ENCODE data around the gene CTNNBL1.
"Not testable (repeated sequence)": the region's sequence is repeated elsewhere in the genome, so short reads cannot be mapped to it uniquely, and the experiment has no call there.

Gene CTNNBL1

DNA sequence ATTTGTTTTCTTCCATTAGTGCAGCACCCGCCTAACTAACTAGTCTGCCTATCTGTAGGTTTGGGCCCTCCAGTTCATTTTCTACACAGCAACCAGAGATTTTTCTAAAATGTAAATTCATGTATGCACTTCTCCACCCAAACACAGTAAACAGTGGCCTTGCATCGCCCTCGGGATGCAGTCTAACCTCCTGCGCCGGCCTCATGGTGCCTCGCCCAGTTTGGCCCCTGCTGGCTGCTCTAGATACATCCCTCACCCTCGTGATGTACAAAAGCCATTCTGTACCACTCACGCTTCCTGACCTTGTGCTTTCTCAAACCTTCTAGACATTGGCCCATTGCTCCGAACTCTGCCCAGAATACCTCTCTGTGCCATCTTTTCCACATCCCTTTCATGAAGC, 155.3 kb downstream of the CTNNBL1 start:
- TF ChIP-seq, protein P1, sequence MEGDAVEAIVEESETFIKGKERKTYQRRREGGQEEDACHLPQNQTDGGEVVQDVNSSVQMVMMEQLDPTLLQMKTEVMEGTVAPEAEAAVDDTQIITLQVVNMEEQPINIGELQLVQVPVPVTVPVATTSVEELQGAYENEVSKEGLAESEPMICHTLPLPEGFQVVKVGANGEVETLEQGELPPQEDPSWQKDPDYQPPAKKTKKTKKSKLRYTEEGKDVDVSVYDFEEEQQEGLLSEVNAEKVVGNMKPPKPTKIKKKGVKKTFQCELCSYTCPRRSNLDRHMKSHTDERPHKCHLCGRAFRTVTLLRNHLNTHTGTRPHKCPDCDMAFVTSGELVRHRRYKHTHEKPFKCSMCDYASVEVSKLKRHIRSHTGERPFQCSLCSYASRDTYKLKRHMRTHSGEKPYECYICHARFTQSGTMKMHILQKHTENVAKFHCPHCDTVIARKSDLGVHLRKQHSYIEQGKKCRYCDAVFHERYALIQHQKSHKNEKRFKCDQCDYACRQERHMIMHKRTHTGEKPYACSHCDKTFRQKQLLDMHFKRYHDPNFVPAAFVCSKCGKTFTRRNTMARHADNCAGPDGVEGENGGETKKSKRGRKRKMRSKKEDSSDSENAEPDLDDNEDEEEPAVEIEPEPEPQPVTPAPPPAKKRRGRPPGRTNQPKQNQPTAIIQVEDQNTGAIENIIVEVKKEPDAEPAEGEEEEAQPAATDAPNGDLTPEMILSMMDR (conservative IDR thresholded peaks at IDR 0.05; ENCODE audit: low read depth, low read length) = no peak
- no peak overlapping the region for H3K4me3 ChIP-seq (ENCODE audit: low read depth, low read length)
- DNase-seq (ENCODE audit: low read depth) = no peak

GRCh38 chr20:37849566-37849965, 155.7 kb downstream of the CTNNBL1 start:
- DNase-seq (ENCODE audit: low read depth) = no peak
- H3K4me3 ChIP-seq (ENCODE audit: low read depth, low read length) = no peak overlapping the region
- TF ChIP-seq, protein P1 (conservative IDR thresholded peaks at IDR 0.05; ENCODE audit: low read depth, low read length) = no peak

- no peak for DNase-seq (ENCODE audit: low read depth)
- TF ChIP-seq, protein P1 (conservative IDR thresholded peaks at IDR 0.05; ENCODE audit: low read depth, low read length) = no peak
- H3K4me3 ChIP-seq (ENCODE audit: low read depth, low read length) = no peak overlapping the region
Observed at GRCh38 chr20:37850036-37850592, 156.3 kb downstream of the CTNNBL1 start.

DNA sequence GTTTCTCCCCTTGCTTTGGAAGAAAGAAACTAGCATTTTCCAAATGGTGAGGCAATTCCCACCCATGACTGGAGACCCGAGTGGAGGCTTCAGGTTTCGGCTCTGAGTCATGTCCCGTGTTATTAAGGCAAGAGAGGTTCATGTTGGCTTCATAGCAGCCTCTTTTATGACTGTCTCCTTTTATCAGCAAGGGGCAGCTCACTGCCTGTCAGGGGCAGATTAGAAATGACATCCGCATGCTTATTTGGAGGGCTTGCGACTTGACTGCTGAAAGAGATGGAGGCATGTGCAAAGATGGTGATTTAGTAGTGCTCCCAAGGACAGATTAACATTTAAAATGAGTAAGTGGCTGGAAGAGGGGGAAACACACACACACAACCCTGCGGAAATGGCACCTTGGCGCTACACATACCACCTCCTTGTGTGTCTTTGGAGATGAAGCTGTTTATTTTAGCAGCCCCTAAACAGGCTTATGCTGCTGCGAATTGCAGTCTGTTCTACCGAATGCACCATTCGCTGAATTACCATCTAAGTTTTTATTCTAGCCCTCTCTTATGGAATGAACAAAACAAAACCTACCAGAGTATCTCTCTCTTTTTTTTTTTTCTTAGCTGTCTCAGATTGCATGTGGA, 157.0 kb downstream of the CTNNBL1 start:
- H3K4me3 ChIP-seq (ENCODE audit: low read depth, low read length) = no peak overlapping the region
- TF ChIP-seq, protein P1 (conservative IDR thresholded peaks at IDR 0.05; ENCODE audit: low read depth, low read length) = no peak
- peak; percentile 36 for DNase-seq (ENCODE audit: low read depth)

- TF ChIP-seq, protein P1 (conservative IDR thresholded peaks at IDR 0.05; ENCODE audit: low read depth, low read length) = no peak
- no peak overlapping the region for H3K4me3 ChIP-seq (ENCODE audit: low read depth, low read length)
- DNase-seq (ENCODE audit: low read depth) = no peak
Observed at GRCh38 chr20:37852666-37853065, 158.8 kb downstream of the CTNNBL1 start.

DNA sequence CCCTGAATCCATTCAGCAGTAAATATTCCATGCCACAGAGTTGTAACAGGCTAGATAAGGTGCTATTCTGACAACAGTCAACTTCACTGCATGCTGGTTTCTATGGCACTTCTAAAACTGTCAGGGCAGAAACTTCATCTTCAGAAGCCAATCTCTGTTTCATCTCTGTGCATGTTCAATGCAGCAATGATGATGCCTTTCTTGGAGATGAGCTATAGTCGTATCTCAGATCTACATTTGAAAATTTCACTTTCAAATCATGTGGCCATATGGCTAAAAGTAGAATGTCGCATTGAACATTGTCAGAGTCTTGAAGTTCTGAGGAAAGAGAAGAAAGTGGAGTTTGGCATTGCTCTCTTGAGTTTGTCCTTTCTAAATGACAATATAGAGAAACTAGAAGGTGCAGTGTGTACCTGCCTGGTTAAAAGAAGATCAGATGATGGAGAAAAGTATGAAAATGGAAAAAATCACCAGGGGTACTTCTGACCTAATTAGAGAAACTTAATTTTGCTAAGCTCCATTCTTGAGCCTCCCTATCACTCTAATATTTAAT, 160.1 kb downstream of the CTNNBL1 start:
- no peak overlapping the region for H3K4me3 ChIP-seq (ENCODE audit: low read depth, low read length)
- no peak for DNase-seq (ENCODE audit: low read depth)
- TF ChIP-seq, protein P1 (conservative IDR thresholded peaks at IDR 0.05; ENCODE audit: low read depth, low read length) = no peak

DNA sequence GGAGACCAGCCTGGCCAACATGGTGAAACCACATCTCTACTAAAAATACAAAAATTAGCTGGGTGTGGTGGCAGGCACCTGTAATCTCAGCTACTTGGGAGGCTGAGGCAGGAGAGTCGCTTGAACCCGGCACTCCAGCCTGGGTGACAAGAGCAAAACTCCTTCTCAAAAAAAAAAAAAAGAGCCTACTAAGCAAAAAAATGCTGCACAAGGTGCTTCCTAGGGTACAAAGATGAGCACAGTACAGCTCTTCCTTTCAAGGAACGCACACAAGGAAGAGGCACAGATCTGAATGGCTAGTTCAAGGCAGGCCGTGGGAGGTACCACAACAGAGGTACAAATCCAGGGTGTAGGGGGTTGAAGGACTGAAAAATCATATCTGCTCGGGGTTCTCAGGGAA, 162.2 kb downstream of the CTNNBL1 start:
- DNase-seq (ENCODE audit: low read depth); H3K4me3 ChIP-seq (ENCODE audit: low read depth, low read length): not testable (repeated sequence)

All from choroid plexus epithelial cell (primary cell).